Neural progenitor cell (in vitro differentiated cells): Measurements from ENCODE around the gene FAM120C.

Source experiments
- EZH2 ChIP-seq: fragments of 200-600 bp; sonication (generic); IDR thresholded peaks from 2 replicates; pipeline ENCODE4 v1.6.1; 2017; ENCODE audit warnings: antibody characterized with exemption, mild to moderate bottlenecking, moderate library complexity
- TF ChIP-seq, protein P1 (sequence below): fragments of 200-600 bp; sonication (generic); IDR thresholded peaks from 2 replicates; pipeline ENCODE4 v1.5.1; 2017; ENCODE audit warnings: antibody characterized with exemption, mild to moderate bottlenecking

DNA sequence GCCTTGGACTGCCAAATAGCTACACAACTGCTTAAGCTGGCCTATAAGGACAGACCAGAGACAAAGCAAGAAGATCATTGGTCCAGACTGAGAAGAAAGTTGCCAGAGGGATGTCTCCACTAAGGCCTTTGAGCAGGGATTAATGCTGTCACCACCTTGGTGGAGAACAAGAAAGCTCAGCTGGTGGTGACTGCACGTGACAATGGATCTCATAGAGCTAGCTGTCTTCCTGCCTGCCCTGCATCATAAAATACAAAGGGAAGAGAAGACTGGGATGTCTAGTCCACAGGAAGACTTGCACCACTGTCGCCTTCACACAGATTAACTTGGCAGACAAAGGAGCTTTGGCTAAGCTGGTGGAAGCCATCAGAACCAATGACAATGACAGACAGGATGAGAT, 40.5 kb upstream of the FAM120C start:
- TF ChIP-seq, protein P1, sequence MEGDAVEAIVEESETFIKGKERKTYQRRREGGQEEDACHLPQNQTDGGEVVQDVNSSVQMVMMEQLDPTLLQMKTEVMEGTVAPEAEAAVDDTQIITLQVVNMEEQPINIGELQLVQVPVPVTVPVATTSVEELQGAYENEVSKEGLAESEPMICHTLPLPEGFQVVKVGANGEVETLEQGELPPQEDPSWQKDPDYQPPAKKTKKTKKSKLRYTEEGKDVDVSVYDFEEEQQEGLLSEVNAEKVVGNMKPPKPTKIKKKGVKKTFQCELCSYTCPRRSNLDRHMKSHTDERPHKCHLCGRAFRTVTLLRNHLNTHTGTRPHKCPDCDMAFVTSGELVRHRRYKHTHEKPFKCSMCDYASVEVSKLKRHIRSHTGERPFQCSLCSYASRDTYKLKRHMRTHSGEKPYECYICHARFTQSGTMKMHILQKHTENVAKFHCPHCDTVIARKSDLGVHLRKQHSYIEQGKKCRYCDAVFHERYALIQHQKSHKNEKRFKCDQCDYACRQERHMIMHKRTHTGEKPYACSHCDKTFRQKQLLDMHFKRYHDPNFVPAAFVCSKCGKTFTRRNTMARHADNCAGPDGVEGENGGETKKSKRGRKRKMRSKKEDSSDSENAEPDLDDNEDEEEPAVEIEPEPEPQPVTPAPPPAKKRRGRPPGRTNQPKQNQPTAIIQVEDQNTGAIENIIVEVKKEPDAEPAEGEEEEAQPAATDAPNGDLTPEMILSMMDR: no peak
- no peak for TF ChIP-seq EZH2
